Measurements from ENCODE around the gene NAV2.
A peak's percentile ranks its signal among the peaks of the same experiment; 100 is the strongest.

Gene NAV2

DNA sequence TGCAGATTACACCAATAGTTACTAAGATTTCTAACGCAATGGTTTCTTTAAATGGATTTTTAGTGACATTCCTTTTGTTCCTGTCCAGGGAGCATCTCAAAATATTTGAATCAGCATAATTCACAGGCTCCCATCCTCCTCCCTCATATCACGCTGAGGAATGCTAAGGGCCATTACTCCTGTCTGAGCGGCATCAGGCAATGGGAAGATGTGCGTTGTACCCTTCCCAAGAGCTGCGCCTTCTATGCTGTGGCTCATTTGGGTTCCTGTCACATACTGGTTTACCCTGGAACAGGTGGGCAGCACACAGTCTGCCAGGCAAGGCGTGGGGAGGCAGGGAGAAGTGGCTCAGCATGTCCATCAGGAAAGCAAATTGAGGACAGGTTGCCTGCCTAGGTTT, 325.8 kb downstream of the NAV2 start:
- peaks cover 32% of the 10 kb centered on the region for H3K79me1 ChIP-seq (ENCODE audit: low read length)
- peaks cover 15% of the 10 kb centered on the region for H3K79me2 ChIP-seq (ENCODE audit: control insufficient read depth, insufficient read depth, low read length, poor library complexity)
- peaks cover 44 to 47% of the 10 kb centered on the region in 2 experiments for H3K4me1 ChIP-seq (ENCODE audit: control insufficient read depth in 1 of 2, insufficient read depth in 2 of 2, low read length in 2 of 2)
- H3K4me2 ChIP-seq (ENCODE audit: low read length): no peak overlapping the region
- peak overlapping the region; percentile 48 for H3K27ac ChIP-seq (ENCODE audit: low read depth, low read length)
- peak overlapping the region; percentile 5 for H3K14ac ChIP-seq (ENCODE audit: low read length)
- DNase-seq: peak in 1 of 2 donors; percentile 63
- H2AFZ ChIP-seq (ENCODE audit: insufficient read depth, low read length, poor library complexity): no peak overlapping the region
- H3K4me3 ChIP-seq (ENCODE audit: low read depth, low read length): peak overlapping the region; percentile 42
- peak overlapping the region; percentile 0 for H3K4ac ChIP-seq (ENCODE audit: low read depth, low read length)
- H2BK12ac ChIP-seq (ENCODE audit: low read length): peak overlapping the region; percentile 4
- no peaks in the 10 kb centered on the region for H3K9me3 ChIP-seq (ENCODE audit: insufficient read depth, low read depth, low read length)
- peak overlapping the region; percentile 10 for H2BK5ac ChIP-seq (ENCODE audit: low read depth, low read length, poor library complexity)
- H4K91ac ChIP-seq (ENCODE audit: low read depth, low read length): peak overlapping the region; percentile 33
- H3K27me3 ChIP-seq (ENCODE audit: insufficient read depth, low read length): no peaks in the 10 kb centered on the region
- peaks cover 18 to 29% of the 10 kb centered on the region in 2 experiments for H3K36me3 ChIP-seq (ENCODE audit: control insufficient read depth in 1 of 2, insufficient read depth in 2 of 2, low read length in 2 of 2)
- H4K12ac ChIP-seq (ENCODE audit: low read depth, low read length): no peak overlapping the region
- peak overlapping the region; percentile 79 for H3K18ac ChIP-seq (ENCODE audit: low read length)
- no CpG with 5 or more reads among the region's 6 CpGs for WGBS (ENCODE audit: extremely low coverage, insufficient coverage, insufficient read length)
- H4K8ac ChIP-seq (ENCODE audit: low read depth, low read length): no peak overlapping the region
- no peak overlapping the region for H3K9ac ChIP-seq (ENCODE audit: low read length)
- H2BK120ac ChIP-seq (ENCODE audit: insufficient read depth, low read length, poor library complexity): no peak overlapping the region
- peak overlapping the region; percentile 85 for H2AK5ac ChIP-seq (ENCODE audit: low read length)
- no peak overlapping the region for H3K23ac ChIP-seq (ENCODE audit: low read length)

DNA sequence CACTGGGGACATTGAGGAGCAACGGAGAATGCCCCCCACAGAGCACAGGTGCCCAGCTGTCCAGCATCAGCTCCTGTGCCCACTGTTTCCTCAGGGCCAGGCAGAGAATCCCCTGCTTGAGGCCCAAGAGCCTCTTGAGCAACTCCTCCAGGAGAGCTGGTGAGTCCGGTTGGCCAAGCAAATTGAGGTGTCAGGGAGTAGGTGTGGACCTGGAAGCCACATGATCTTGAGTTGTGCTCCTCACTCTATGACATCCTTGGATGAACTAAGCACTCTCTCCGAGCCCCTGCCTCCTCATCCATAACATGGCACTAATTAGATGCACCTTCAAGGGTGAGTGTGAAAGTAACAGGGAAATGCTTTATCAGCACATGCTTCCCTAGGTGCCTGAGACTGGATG, 326.3 kb downstream of the NAV2 start:
- Histone ChIP-seq H4K91ac (ENCODE audit: low read depth, low read length) (peak overlapping the region; percentile 58), H4K8ac (ENCODE audit: low read depth, low read length) (peak overlapping the region; percentile 3), H3K14ac (ENCODE audit: low read length) (no peak overlapping the region), H4K12ac (ENCODE audit: low read depth, low read length) (no peak overlapping the region), H3K4me1 (ENCODE audit: control insufficient read depth in 1 of 2, insufficient read depth in 2 of 2, low read length in 2 of 2) (peaks cover 40 to 43% of the 10 kb centered on the region in 2 experiments), H3K4me3 (ENCODE audit: low read depth, low read length) (no peak overlapping the region), H3K79me1 (ENCODE audit: low read length) (peaks cover 28% of the 10 kb centered on the region), H3K9ac (ENCODE audit: low read length) (no peak overlapping the region), H2BK12ac (ENCODE audit: low read length) (peak overlapping the region; percentile 7), H3K4ac (ENCODE audit: low read depth, low read length) (peak overlapping the region; percentile 5), H3K27ac (ENCODE audit: low read depth, low read length) (peak overlapping the region; percentile 48), H2AFZ (ENCODE audit: insufficient read depth, low read length, poor library complexity) (no peak overlapping the region), H3K23ac (ENCODE audit: low read length) (no peak overlapping the region), H3K4me2 (ENCODE audit: low read length) (no peak overlapping the region), H2BK120ac (ENCODE audit: insufficient read depth, low read length, poor library complexity) (peak overlapping the region; percentile 57), H3K79me2 (ENCODE audit: control insufficient read depth, insufficient read depth, low read length, poor library complexity) (peaks cover 11% of the 10 kb centered on the region), H3K27me3 (ENCODE audit: insufficient read depth, low read length) (no peaks in the 10 kb centered on the region), H3K36me3 (ENCODE audit: control insufficient read depth in 1 of 2, insufficient read depth in 2 of 2, low read length in 2 of 2) (peaks cover 20 to 32% of the 10 kb centered on the region in 2 experiments), H2BK5ac (ENCODE audit: low read depth, low read length, poor library complexity) (peak overlapping the region; percentile 7), H3K9me3 (ENCODE audit: insufficient read depth, low read depth, low read length) (no peaks in the 10 kb centered on the region), H3K18ac (ENCODE audit: low read length) (peak overlapping the region; percentile 49), H2AK5ac (ENCODE audit: low read length) (peak overlapping the region; percentile 9)
- no CpG with 5 or more reads among the region's 3 CpGs for WGBS (ENCODE audit: extremely low coverage, insufficient coverage, insufficient read length)
- DNase-seq: peak in 1 of 2 donors; percentile 37

GRCh38 chr11:20041499-20041898, 328.9 kb downstream of the NAV2 start:
- H4K12ac ChIP-seq (ENCODE audit: low read depth, low read length): no peak overlapping the region
- H3K36me3 ChIP-seq (ENCODE audit: control insufficient read depth in 1 of 2, insufficient read depth in 2 of 2, low read length in 2 of 2): peaks cover 23 to 36% of the 10 kb centered on the region in 2 experiments
- peaks cover 24% of the 10 kb centered on the region for H3K79me1 ChIP-seq (ENCODE audit: low read length)
- H2BK12ac ChIP-seq (ENCODE audit: low read length): no peak overlapping the region
- no peak overlapping the region for H4K8ac ChIP-seq (ENCODE audit: low read depth, low read length)
- peaks cover 29 to 36% of the 10 kb centered on the region in 2 experiments for H3K4me1 ChIP-seq (ENCODE audit: control insufficient read depth in 1 of 2, insufficient read depth in 2 of 2, low read length in 2 of 2)
- no peak overlapping the region for H2AK5ac ChIP-seq (ENCODE audit: low read length)
- H3K27ac ChIP-seq (ENCODE audit: low read depth, low read length): no peak overlapping the region
- H3K79me2 ChIP-seq (ENCODE audit: control insufficient read depth, insufficient read depth, low read length, poor library complexity): peaks cover 5% of the 10 kb centered on the region
- no peak overlapping the region for H2BK120ac ChIP-seq (ENCODE audit: insufficient read depth, low read length, poor library complexity)
- DNase-seq: peak in 1 of 2 donors; percentile 21
- no peak overlapping the region for H3K18ac ChIP-seq (ENCODE audit: low read length)
- H3K23ac ChIP-seq (ENCODE audit: low read length): no peak overlapping the region
- no peak overlapping the region for H3K14ac ChIP-seq (ENCODE audit: low read length)
- H3K27me3 ChIP-seq (ENCODE audit: insufficient read depth, low read length): no peaks in the 10 kb centered on the region
- no peak overlapping the region for H2BK5ac ChIP-seq (ENCODE audit: low read depth, low read length, poor library complexity)
- no peak overlapping the region for H3K4me2 ChIP-seq (ENCODE audit: low read length)
- no peak overlapping the region for H2AFZ ChIP-seq (ENCODE audit: insufficient read depth, low read length, poor library complexity)
- WGBS (ENCODE audit: extremely low coverage, insufficient coverage, insufficient read length): no CpG with 5 or more reads among the region's 3 CpGs
- no peak overlapping the region for H4K91ac ChIP-seq (ENCODE audit: low read depth, low read length)
- H3K4me3 ChIP-seq (ENCODE audit: low read depth, low read length): no peak overlapping the region
- H3K4ac ChIP-seq (ENCODE audit: low read depth, low read length): no peak overlapping the region
- H3K9ac ChIP-seq (ENCODE audit: low read length): no peak overlapping the region
- no peaks in the 10 kb centered on the region for H3K9me3 ChIP-seq (ENCODE audit: insufficient read depth, low read depth, low read length)

GRCh38 chr11:20042045-20042639, 329.5 kb downstream of the NAV2 start:
- peaks cover 20 to 36% of the 10 kb centered on the region in 2 experiments for H3K36me3 ChIP-seq (ENCODE audit: control insufficient read depth in 1 of 2, insufficient read depth in 2 of 2, low read length in 2 of 2)
- H3K79me2 ChIP-seq (ENCODE audit: control insufficient read depth, insufficient read depth, low read length, poor library complexity): peaks cover 5% of the 10 kb centered on the region
- no peaks in the 10 kb centered on the region for H3K27me3 ChIP-seq (ENCODE audit: insufficient read depth, low read length)
- H3K9me3 ChIP-seq (ENCODE audit: insufficient read depth, low read depth, low read length): no peaks in the 10 kb centered on the region
- no peak overlapping the region for H3K4me2 ChIP-seq (ENCODE audit: low read length)
- H3K4me3 ChIP-seq (ENCODE audit: low read depth, low read length): no peak overlapping the region
- no peak overlapping the region for H2BK12ac ChIP-seq (ENCODE audit: low read length)
- H2BK5ac ChIP-seq (ENCODE audit: low read depth, low read length, poor library complexity): no peak overlapping the region
- no peak overlapping the region for H3K18ac ChIP-seq (ENCODE audit: low read length)
- H4K91ac ChIP-seq (ENCODE audit: low read depth, low read length): peak overlapping the region; percentile 45
- no peak overlapping the region for H2AFZ ChIP-seq (ENCODE audit: insufficient read depth, low read length, poor library complexity)
- H2BK120ac ChIP-seq (ENCODE audit: insufficient read depth, low read length, poor library complexity): no peak overlapping the region
- H3K23ac ChIP-seq (ENCODE audit: low read length): no peak overlapping the region
- H3K4me1 ChIP-seq (ENCODE audit: control insufficient read depth in 1 of 2, insufficient read depth in 2 of 2, low read length in 2 of 2): peaks cover 25 to 31% of the 10 kb centered on the region in 2 experiments
- H3K14ac ChIP-seq (ENCODE audit: low read length): no peak overlapping the region
- H4K12ac ChIP-seq (ENCODE audit: low read depth, low read length): no peak overlapping the region
- no peak overlapping the region for H4K8ac ChIP-seq (ENCODE audit: low read depth, low read length)
- WGBS (ENCODE audit: extremely low coverage, insufficient coverage, insufficient read length): no CpG with 5 or more reads among the region's 5 CpGs
- no peak overlapping the region for H3K4ac ChIP-seq (ENCODE audit: low read depth, low read length)
- no peak overlapping the region for H3K9ac ChIP-seq (ENCODE audit: low read length)
- DNase-seq: no peak
- no peak overlapping the region for H2AK5ac ChIP-seq (ENCODE audit: low read length)
- peaks cover 22% of the 10 kb centered on the region for H3K79me1 ChIP-seq (ENCODE audit: low read length)
- no peak overlapping the region for H3K27ac ChIP-seq (ENCODE audit: low read depth, low read length)

Data from trophoblast cell (in vitro differentiated cells and primary cell).